PFSK-1 (cell line): ENCODE results near the gene VAMP5.

ENCODE experiments used
- FOXP2 ChIP-seq: optimal IDR thresholded peaks from 2 replicates; pipeline ENCODE3; 2011; ENCODE audit warnings: borderline replicate concordance, control low read depth, inconsistent platforms; ENCODE audit not compliant: insufficient read depth; ENCODE audit errors: extremely low read length, extremely low read depth
- POLR2AphosphoS5 ChIP-seq: IDR thresholded peaks from 2 replicates; pipeline ENCODE4 v1.6.1; 2012; ENCODE audit warnings: low read depth, mild to moderate bottlenecking, control low read depth, low read length, moderate library complexity
- REST ChIP-seq, 2 experiments: IDR thresholded peaks; 2 replicates each; pipeline versions ENCODE4 v1.6.1 to v1.8.0; 2011 to 2012; ENCODE audit warnings: low read depth in 2 of 2, low read length in 2 of 2, control low read depth in 1 of 2, inconsistent platforms in 1 of 2, mild to moderate bottlenecking in 1 of 2, moderate library complexity in 1 of 2; ENCODE audit not compliant: insufficient read depth in 1 of 2
- SIN3A ChIP-seq: IDR thresholded peaks from 2 replicates; pipeline ENCODE4 v1.6.1; 2012; ENCODE audit warnings: mild to moderate bottlenecking, low read length, moderate library complexity, borderline replicate concordance; ENCODE audit not compliant: insufficient read depth
- TAF1 ChIP-seq: IDR thresholded peaks from 2 replicates; pipeline ENCODE4 v1.6.1; 2012; ENCODE audit warnings: low read length, control low read depth, borderline replicate concordance; ENCODE audit not compliant: insufficient read depth

VAMP5 gene

GRCh38 chr2:85551698-85552678, 32.2 kb upstream of the VAMP5 start:
- TF ChIP-seq POLR2AphosphoS5, result no peak
- TF ChIP-seq TAF1, result no peak
- no peak for TF ChIP-seq FOXP2
- no peak for TF ChIP-seq SIN3A
- TF ChIP-seq REST (IDR thresholded peaks at IDR 0.05; ENCODE audit: insufficient read depth in 1 of 2, low read depth in 2 of 2, low read length in 2 of 2), result no peak

GRCh38 chr2:85553184-85553583, 31.0 kb upstream of the VAMP5 start:
- TF ChIP-seq SIN3A (no peak), POLR2AphosphoS5 (no peak), FOXP2 (no peak), TAF1 (no peak), REST (IDR thresholded peaks at IDR 0.05; ENCODE audit: insufficient read depth in 1 of 2, low read depth in 2 of 2, low read length in 2 of 2) (no peak)

- no peak for TF ChIP-seq SIN3A
- no peak for TF ChIP-seq REST (IDR thresholded peaks at IDR 0.05; ENCODE audit: insufficient read depth in 1 of 2, low read depth in 2 of 2, low read length in 2 of 2)
- TF ChIP-seq FOXP2, result no peak
- TF ChIP-seq POLR2AphosphoS5, result no peak
- TF ChIP-seq TAF1, result no peak
Measured at GRCh38 chr2:85554980-85555612, 29.1 kb upstream of the VAMP5 start.

- no peak for TF ChIP-seq SIN3A
- TF ChIP-seq FOXP2, result no peak
- no peak for TF ChIP-seq TAF1
- no peak for TF ChIP-seq POLR2AphosphoS5
- TF ChIP-seq REST (IDR thresholded peaks at IDR 0.05; ENCODE audit: insufficient read depth in 1 of 2, low read depth in 2 of 2, low read length in 2 of 2), result no peak
Measured at GRCh38 chr2:85557130-85557529, 27.1 kb upstream of the VAMP5 start.
